OCI-LY3 (cell line): ENCODE measurements around the gene MAML2.

Experiments
- H2AFZ ChIP-seq: fragments of 200-600, 300-600 bp; shearing (Covaris generic); 2 replicates; pipeline ENCODE4 v1.6.0; 2014; ENCODE audit warnings: antibody characterized with exemption, low read depth, low read length
- H3K27ac ChIP-seq: fragments of 200-600, 300-600 bp; sonication (generic); 2 replicates; pipeline ENCODE4 v1.5.1; 2014; ENCODE audit warnings: mild to moderate bottlenecking, low read length, moderate library complexity, mixed read lengths
- H3K27me3 ChIP-seq: fragments of 200-600, 300-600 bp; sonication (generic); 2 replicates; pipeline ENCODE4 v1.6.1; 2014; ENCODE audit warnings: low read depth, low read length, mixed read lengths
- H3K36me3 ChIP-seq: fragments of 200-600, 300-600 bp; sonication (generic); replicated peaks from 2 replicates; pipeline ENCODE3; 2014; ENCODE audit warnings: low read depth, low read length, mixed read lengths
- H3K4me1 ChIP-seq: fragments of 300-600, 200-600 bp; sonication (generic); 2 replicates; pipeline ENCODE4 v1.6.1; 2014; ENCODE audit warnings: low read length, mixed read lengths
- H3K4me2 ChIP-seq: fragments of 200-600, 300-600 bp; sonication (generic); 2 replicates; pipeline ENCODE4 v1.6.1; 2014; ENCODE audit warnings: low read length, mixed read lengths
- H3K4me3 ChIP-seq: fragments of 300-600, 200-600 bp; sonication (generic); 2 replicates; pipeline ENCODE4 v1.5.1; 2014; ENCODE audit warnings: antibody characterized with exemption, mild to moderate bottlenecking, low read length, moderate library complexity
- H3K79me2 ChIP-seq: fragments of 300-600, 200-600 bp; shearing (Covaris generic); 2 replicates; pipeline ENCODE4 v1.6.1; 2014; ENCODE audit warnings: mild to moderate bottlenecking, low read length, mixed read lengths
- H3K9ac ChIP-seq: fragments of 300-600, 200-600 bp; shearing (Covaris generic); 2 replicates; pipeline ENCODE4 v1.6.0; 2014; ENCODE audit warnings: mild to moderate bottlenecking, low read length, moderate library complexity
- H3K9me3 ChIP-seq: fragments of 200-600, 300-600 bp; shearing (Covaris generic); 2 replicates; pipeline ENCODE4 v1.6.1; 2014; ENCODE audit warnings: low read length, mixed read lengths; ENCODE audit not compliant: insufficient read depth
- H4K20me1 ChIP-seq: fragments of 200-600, 300-600 bp; sonication (generic); 2 replicates; pipeline ENCODE4 v1.6.1; 2016; ENCODE audit warnings: low read length, mixed read lengths; ENCODE audit not compliant: insufficient read depth
- CTCF ChIP-seq: fragments of 200-600, 300-600 bp; sonication (generic); IDR thresholded peaks from 2 replicates; pipeline ENCODE4 v1.5.1; 2014; ENCODE audit warnings: antibody characterized with exemption, low read length, low read depth
- EZH2phosphoT487 ChIP-seq: fragments of 200-600 bp; shearing (Covaris generic); IDR thresholded peaks from 2 replicates; pipeline ENCODE4 v1.6.1; 2018; ENCODE audit warnings: antibody characterized with exemption, mixed run types, low read depth

The MAML2 gene

GRCh38 chr11:96342014-96342960, 708 bp downstream of the MAML2 start:
- TF ChIP-seq CTCF (no peak), EZH2phosphoT487 (no peak)
- peaks cover 55% of the 10 kb centered on the region for H3K79me2 ChIP-seq

GRCh38 chr11:96341211-96342013, 1.6 kb downstream of the MAML2 start:
- H3K36me3 ChIP-seq = no peaks in the 10 kb centered on the region
- H3K9me3 ChIP-seq = no peaks in the 10 kb centered on the region
- peak overlapping the region; percentile 89 for H3K9ac ChIP-seq
- peak overlapping the region; percentile 75 for H3K27ac ChIP-seq
- peak overlapping the region; percentile 86 for H3K4me3 ChIP-seq
- H3K4me1 ChIP-seq = peaks cover 49% of the 10 kb centered on the region
- no peaks in the 10 kb centered on the region for H3K27me3 ChIP-seq
- H4K20me1 ChIP-seq = peaks cover 16% of the 10 kb centered on the region
- H3K4me2 ChIP-seq = peak overlapping the region; percentile 96
- H3K79me2 ChIP-seq = peaks cover 64% of the 10 kb centered on the region
- TF ChIP-seq CTCF (peak; percentile 55), EZH2phosphoT487 (no peak)
- peak overlapping the region; percentile 71; the same call in 1 of the 2 replicates for H2AFZ ChIP-seq

More at GRCh38 chr11:96342014-96342960, 708 bp downstream of the MAML2 start:
- peaks cover 16% of the 10 kb centered on the region for H4K20me1 ChIP-seq
- peak overlapping the region; percentile 75 for H3K27ac ChIP-seq
- H3K27me3 ChIP-seq = no peaks in the 10 kb centered on the region
- peak overlapping the region; percentile 89 for H3K9ac ChIP-seq
- H3K4me2 ChIP-seq = peak overlapping the region; percentile 96
- peak overlapping the region; percentile 86 for H3K4me3 ChIP-seq
- H3K4me1 ChIP-seq = peaks cover 47% of the 10 kb centered on the region
- H2AFZ ChIP-seq = peak overlapping the region; percentile 71
- H3K9me3 ChIP-seq = no peaks in the 10 kb centered on the region
- no peaks in the 10 kb centered on the region for H3K36me3 ChIP-seq

- peaks cover 16% of the 10 kb centered on the region for H4K20me1 ChIP-seq
- H3K4me1 ChIP-seq = peaks cover 53% of the 10 kb centered on the region
- H3K9me3 ChIP-seq = no peaks in the 10 kb centered on the region
- TF ChIP-seq CTCF (no peak), EZH2phosphoT487 (no peak)
- no peaks in the 10 kb centered on the region for H3K36me3 ChIP-seq
- H3K4me3 ChIP-seq = peak overlapping the region; percentile 86
- peaks cover 73% of the 10 kb centered on the region for H3K79me2 ChIP-seq
- H3K27me3 ChIP-seq = no peaks in the 10 kb centered on the region
- H3K9ac ChIP-seq = peak overlapping the region; percentile 89; the same call in 1 of the 2 replicates
- peak overlapping the region; percentile 96 for H3K4me2 ChIP-seq
- no peak overlapping the region for H2AFZ ChIP-seq
- peak overlapping the region; percentile 89 for H3K27ac ChIP-seq
Observed at GRCh38 chr11:96340555-96340885, 2.5 kb downstream of the MAML2 start.
